ENCODE measurements around the gene MAPKAPK2.

Gene MAPKAPK2

DNA sequence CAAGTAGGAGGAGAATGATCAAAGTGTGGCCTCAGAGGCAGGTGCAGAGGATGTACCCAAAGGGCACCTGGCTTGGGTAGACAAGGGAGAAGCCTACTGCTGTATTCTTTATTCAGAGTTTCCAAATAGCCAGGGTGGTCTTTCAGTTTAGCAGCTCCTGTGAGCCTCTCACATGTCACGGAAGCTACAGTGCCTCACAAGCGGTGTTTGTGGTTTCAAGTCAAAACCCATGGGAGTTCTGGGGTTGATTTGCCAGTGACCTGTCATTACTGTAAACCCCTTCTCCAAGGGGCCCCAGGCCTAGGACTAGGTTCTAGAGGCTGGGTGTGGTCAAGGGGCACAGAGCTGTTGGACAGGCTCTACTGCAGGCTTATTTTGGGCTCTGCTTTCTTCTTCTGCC, 97.7 kb downstream of the MAPKAPK2 start:
- DNase-seq = no peak

DNA sequence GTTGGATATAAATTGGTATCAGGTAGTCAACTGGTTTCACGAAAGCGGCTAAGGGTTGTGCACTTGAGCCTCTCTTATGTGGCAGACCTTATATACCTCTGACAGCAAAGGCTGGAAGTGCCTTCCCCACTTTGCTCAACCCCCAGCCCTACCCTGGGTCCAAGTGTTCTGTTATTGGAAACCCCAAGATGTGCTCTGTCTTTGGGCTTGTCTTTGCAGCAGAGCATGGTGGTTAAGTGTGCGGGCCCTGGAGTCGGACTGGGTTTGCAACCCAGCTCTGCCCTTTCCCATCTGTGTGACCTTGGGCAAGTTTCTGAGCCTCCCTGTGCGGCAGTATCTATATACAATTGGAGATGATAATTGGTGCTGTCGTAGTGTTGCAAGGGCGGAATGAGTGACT, 98.8 kb downstream of the MAPKAPK2 start:
- DNase-seq = no peak
